HG02981 (cell line): ENCODE measurements around the gene CEBPG.

ENCODE experiments used
- ATAC-seq: cut with Tn5 transposase; IDR thresholded peaks from one replicate; pipeline ENCODE4 v1.9.1; 2021; ENCODE audit warnings: mild to moderate bottlenecking, moderate library complexity; ENCODE audit not compliant: unreplicated experiment

CEBPG gene

GRCh38 chr19:33405553-33406461 lies 32.3 kb downstream of the CEBPG start:
- ATAC-seq, result no peak

GRCh38 chr19:33406521-33407139 lies 33.1 kb downstream of the CEBPG start:
- no peak for ATAC-seq

GRCh38 chr19:33407140-33407551 lies 33.6 kb downstream of the CEBPG start:
- ATAC-seq, result no peak

- ATAC-seq, result no peak
These were observed 34.2 kb downstream of the CEBPG start for GRCh38 chr19:33407716-33408115.

GRCh38 chr19:33408116-33408515 lies 34.6 kb downstream of the CEBPG start:
- no peak for ATAC-seq

- no peak for ATAC-seq
These were observed 35.3 kb downstream of the CEBPG start for GRCh38 chr19:33408538-33409434.

- no peak for ATAC-seq
These were observed 36.6 kb downstream of the CEBPG start for GRCh38 chr19:33409906-33410685.

- no peak for ATAC-seq
These were observed 37.4 kb downstream of the CEBPG start for GRCh38 chr19:33410915-33411401.

- ATAC-seq, result no peak
These were observed 38.2 kb downstream of the CEBPG start for GRCh38 chr19:33411621-33412180.

GRCh38 chr19:33412601-33413425 lies 39.3 kb downstream of the CEBPG start:
- no peak for ATAC-seq

- no peak for ATAC-seq
These were observed 39.9 kb downstream of the CEBPG start for GRCh38 chr19:33413426-33413725.

- no peak for ATAC-seq
These were observed 40.6 kb downstream of the CEBPG start for GRCh38 chr19:33413868-33414666.

- no peak for ATAC-seq
These were observed 41.4 kb downstream of the CEBPG start for GRCh38 chr19:33414667-33415605.

- ATAC-seq, result no peak
These were observed 43.1 kb downstream of the CEBPG start for GRCh38 chr19:33416307-33417215.

GRCh38 chr19:33417751-33418150 lies 44.2 kb downstream of the CEBPG start:
- no peak for ATAC-seq

- ATAC-seq, result no peak
These were observed 45.0 kb downstream of the CEBPG start for GRCh38 chr19:33418461-33418860.
